ENCODE measurements around the gene ANKRD10.
"Not testable (repeated sequence)": the region's sequence is repeated elsewhere in the genome, so short reads cannot be mapped to it uniquely, and the experiment has no call there.

Gene ANKRD10

GRCh38 chr13:110866491-110867170, 48.2 kb downstream of the ANKRD10 start:
- no peak for DNase-seq

GRCh38 chr13:110863685-110864084, 51.2 kb downstream of the ANKRD10 start:
- no peak for DNase-seq

DNA sequence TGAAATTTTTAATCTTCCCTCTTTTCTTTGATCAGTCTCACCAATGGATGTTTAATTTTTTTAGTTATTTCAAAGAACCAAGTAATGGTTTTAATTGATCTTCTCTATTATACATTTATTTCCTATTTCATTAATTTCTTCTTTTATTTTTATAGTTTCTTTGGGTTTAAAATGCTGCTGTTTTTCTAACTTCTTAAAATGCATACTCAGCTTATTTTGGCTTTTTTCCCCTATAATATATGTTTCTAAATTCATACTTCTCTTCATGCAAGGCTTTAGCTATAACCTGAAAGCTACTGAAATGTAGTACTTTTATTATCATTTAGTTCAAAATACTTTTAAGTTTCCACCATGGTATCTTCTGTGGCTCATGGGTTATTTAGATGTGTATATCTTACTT, 53.9 kb downstream of the ANKRD10 start:
- no peak for DNase-seq

DNA sequence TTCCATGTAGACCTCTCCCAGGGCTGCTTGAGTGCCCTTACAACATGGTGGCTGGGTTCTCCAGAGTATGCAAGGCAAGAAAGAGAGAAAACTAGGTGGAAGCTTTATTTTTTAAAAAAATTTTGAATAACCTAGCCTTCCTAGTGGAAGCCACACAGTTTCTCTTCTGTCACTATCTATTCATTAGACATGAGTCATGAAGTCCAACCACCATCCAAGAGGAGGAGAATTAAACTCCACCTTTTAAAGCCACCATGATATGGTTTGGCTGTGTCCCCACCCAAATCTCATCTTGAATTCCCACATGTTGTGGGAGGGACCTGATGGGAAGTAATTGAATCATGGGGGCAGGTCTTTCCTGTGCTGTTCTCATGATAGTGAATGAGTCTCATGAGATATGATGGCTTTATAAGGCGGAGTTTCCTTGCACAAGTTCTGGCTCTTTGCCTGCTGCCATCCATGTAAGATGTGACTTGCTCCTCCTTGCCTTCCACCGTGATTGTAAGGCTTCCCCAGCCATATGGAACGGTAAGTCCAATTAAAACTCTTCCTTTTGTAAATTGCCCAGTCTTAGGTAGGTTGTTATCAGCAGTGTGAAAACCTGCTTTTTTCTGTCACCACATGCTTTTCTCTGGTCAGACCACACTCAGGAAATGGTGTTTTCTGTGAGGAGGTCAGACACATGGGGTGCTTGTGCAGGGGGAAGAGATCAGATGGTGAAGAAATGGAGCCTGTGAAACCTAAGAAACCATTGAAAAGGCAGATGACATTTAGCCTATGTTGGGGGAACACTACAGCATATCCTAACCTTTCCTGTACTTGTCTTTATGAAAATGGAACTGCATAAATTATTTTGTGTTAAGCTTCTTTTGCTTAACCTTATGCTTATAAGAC, 57.7 kb downstream of the ANKRD10 start:
- DNase-seq, result no peak

- DNase-seq, result no peak
Observed at GRCh38 chr13:110855363-110855762, 59.5 kb downstream of the ANKRD10 start.

- DNase-seq, result no peak
Observed at GRCh38 chr13:110854866-110855265, 60.0 kb downstream of the ANKRD10 start.

DNA sequence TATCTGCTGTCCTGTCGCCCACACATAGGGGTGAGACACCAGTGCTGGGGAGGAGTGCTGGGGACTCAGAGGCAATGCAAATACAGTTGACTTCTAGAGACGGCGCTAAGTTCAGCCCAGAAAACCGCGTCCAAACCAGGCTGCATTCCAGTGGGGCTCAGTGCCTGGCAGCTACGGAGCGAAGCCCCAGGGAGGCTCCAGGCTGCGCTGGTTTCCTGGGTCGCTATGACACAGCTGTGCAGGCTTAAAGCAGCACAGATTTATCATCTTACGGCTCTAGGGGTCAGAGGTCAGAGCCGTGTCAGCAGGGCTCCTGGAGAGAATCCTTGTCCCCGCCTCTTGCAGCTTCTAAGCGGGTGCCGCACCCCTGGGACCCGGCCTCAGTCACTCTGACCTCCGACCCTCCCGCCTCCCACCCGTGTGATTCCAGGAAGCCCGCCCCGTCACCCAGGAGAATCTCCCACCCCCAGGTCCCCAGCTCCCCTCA, 61.6 kb downstream of the ANKRD10 start:
- DNase-seq, result no peak

DNA sequence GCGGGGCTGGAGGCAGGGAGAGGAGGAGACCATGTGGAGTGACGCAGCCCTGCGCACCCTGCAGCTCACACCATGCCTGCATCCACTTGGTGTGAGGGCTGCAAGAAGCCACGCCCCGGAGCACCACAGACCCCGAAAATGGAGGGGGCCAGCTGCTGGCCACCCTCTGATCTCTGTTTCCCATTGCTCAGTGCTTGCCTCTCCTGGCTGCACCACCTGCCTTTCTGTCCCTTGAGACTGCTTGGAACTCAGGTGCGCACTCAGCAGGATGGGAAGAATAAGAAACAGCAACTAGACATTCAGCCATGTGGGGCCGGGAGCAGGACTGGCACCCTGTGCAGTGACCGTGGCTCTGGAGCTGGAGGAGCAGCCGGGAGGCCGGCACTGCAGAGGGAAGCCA, 64.0 kb downstream of the ANKRD10 start:
- DNase-seq, result no peak

DNA sequence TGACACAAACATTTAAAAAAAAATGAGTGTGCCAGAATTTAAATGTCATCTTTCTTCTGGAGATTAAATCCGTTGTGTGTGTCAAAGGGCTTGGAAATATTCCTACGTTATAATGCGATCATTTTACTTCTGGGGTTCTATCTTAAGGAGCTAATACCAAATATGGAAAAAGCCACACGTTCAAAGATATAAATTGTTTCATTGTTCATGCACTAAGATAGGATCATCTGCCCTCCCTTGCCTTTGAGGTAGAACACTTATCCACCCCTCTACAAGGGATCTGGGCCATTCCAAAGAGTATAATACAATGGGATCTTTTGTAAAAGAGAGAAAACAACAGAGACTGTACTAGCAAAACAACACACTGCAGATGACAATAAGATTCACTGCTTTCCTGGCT, 64.9 kb downstream of the ANKRD10 start:
- no peak for DNase-seq

GRCh38 chr13:110845520-110845919, 69.3 kb downstream of the ANKRD10 start:
- no peak for DNase-seq

- no peak for DNase-seq
Observed at GRCh38 chr13:110841846-110842245, 73.0 kb downstream of the ANKRD10 start.

GRCh38 chr13:110841406-110841805, 73.5 kb downstream of the ANKRD10 start:
- DNase-seq, result no peak

DNA sequence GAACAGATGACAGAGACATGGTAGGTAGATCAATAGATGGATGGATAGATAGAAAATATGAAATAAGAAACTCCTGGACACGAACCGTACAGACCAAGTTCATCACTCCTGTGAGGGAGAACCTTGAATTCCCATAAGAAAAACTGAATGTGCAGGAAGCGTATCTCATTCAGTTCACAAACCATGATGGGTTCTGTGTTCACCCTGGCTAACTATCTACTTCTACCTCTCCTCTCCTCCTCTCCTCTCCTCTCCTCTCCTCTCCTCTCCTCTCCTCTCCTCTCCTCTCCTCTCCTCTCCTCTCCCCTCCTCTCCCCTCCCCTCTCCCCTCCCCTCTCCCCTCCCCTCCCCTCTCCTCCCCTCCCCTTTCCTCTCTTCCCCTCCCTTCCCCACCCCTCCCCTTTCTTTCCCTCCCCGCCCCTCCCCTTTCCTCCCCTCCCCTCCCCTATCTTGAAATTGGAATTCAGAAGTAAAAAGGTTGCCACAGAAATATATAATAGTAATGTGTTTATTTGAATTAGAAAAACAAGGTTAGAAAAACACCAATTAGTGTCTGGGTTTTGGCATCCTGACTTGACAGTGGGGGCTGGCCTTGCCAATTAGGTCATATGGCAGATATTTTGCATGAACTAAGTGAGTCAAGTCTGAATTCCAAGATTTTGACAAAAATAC, 75.9 kb downstream of the ANKRD10 start:
- DNase-seq, result no peak

DNA sequence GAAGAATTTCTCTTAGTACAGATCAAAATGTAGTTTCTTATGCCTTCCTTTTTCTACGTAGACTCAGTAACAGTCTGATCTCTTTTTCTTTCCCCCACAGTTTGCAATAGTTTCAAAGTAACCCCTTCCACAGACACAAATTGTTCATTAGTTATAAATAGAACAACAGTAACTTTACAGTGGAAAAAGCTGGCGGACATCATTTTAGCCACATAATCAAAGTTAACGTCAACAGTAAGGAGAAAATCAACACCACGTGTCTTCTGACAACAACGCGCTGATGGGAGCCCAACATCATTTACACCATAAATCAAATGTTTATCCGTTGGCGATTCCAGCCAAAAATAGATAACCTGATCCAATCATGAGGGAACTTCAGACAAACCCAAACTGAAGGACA, 76.8 kb downstream of the ANKRD10 start:
- DNase-seq, result no peak

DNA sequence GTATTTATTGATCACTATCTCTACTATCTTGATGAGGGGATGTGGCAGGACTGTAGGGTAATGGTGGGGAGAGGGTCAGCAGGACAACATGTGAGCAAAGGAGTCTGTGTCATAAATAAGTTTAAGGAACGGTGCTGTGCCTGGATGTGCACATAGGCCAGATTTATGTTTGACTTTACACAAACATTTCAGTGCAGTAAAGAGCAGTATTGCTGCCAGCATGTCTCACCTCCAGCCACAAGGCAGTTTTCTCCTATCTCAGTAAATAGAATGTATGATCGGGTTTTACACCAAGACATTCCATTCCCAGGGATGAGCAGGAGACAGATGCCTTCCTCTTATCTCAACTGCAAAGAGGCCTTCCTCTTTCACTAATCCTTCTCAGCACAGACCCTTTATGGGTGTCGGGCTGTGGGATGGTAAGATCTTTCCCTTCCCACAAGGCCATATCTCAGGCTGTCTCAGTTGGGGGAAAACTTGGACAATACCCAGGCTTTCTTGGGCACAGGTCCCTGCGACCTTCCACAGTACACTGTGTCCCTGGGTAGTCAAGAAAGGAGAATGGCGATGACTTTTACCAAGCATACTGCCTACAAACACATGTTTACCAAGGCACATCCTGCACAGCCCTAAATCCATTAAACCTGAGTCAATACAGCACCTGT, 77.3 kb downstream of the ANKRD10 start:
- DNase-seq, result not testable (repeated sequence)

- DNase-seq, result no peak
Observed at GRCh38 chr13:110836605-110836903, 78.3 kb downstream of the ANKRD10 start.

DNA sequence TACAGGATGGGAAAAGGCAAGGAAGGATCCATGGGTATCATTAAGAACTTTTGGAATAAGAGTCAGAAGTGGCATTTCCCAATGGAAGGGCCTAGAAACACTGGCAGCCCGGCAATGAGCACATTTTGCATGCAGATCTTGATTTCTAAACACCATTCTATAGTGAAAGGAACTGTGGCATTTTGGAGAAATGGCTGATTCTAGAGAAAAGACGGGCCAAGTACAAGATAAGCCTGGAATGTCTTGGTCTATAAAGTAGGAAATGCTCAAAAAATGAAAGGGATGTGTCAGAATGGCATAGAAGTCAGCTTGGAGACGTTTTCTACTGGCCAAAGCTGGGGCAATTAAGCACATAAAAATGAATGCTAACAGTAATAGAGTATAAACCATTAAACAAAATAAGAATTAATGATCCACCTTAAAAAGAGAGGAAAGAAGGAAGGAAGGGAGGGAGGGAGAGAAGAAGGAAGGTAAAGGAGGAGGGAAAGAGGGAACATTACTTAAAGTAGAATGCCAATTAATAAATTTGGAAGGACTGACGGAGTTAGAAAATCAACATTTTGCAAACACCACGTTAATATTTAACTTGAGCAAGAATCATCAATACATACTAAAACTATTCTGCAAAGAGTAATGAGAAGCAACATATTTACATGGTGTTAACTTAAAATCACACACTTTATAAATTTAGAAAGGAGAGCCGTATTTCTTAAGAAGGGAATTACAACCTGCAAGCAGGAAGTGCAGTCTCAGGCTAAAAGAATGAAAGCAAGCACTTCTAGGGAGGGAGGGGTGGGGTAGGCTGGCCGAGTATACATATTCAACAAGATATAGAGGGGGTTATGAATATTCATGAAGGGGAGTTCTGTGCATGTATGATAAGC, 78.9 kb downstream of the ANKRD10 start:
- no peak for DNase-seq

DNA sequence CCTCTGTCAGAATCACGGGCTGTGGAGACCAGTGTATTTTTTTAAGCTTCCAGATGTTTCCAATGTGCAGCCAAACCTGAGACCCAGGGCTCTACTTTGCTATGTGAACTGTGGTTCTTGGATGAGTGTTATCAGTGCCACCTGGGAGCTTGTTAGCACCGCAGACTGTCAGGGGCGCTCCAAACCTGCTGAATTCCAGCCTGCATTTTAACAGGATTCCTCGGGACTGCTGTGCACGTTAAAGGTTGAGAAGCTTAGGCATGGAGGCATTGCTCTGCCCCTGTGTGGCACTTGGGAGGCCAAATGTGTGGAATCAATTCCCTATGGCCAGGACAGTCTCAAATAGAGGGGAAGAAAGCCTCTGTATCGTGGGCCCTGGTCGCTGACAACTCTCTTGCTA, 80.3 kb downstream of the ANKRD10 start:
- DNase-seq, result no peak

GRCh38 chr13:110832531-110832930, 82.3 kb downstream of the ANKRD10 start:
- no peak for DNase-seq

DNA sequence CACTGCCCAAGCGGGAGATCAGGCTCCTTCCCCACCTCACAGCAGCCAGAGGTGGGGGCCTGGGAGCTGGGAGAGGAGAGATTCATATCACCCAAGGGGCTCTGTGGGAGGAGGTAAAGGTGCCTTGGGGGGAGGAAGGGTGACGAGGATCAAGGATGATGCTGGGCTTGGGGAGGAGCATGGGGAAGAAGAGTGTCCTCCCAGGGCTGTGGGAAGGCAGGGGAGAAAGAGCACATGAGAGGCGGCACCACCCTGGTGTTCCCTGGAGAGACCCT, 82.7 kb downstream of the ANKRD10 start:
- DNase-seq, result no peak

DNA sequence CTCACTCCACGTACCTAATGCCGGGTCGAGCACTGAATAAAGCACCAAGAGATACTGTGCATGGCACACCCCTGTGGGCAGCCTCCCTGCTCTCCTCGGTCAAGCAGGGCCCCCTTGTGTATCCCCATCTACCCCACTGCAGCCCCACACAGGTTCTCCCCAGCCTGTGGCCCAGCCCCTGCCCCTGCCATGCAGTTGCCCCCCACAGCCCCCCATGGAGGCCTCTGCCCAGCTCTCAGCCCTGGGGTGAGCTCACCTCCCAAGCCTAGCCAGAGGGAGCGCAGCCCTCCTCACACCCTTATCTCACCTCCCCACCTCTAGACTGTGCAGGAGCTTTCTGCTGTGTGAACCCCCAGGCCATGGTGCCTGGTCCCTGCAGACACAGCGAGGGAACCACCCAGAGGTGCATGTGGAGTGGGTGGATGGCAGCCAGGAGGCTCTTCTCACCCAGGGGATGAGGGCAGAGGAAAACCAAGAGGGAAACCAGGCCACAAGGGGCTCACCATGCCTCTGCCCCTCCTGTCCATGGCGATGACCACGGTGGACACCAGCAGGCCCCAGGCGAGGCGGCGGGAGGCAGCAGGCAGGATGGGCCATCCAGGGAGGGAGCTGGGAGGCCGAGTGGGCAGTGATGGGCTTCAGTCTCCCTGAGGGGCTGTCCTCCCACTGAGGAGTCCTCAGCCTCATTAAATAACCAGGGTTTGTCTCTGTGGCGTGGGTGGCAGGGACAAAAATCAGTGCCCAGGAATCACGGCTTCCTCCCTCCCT, 83.2 kb downstream of the ANKRD10 start:
- DNase-seq, result no peak

Measured in suppressor macrophage (primary cell).